H1 (cell line): ENCODE measurements around the gene CSF3R. TPM values are rescaled to one million over a fixed set of nuclear protein-coding genes. Genes with fewer than 3 reads are reported as not detected.

Experiments
- CREB1 ChIP-seq: IDR thresholded peaks from 2 replicates; pipeline ENCODE4 v1.6.1; 2012; ENCODE audit warnings: inconsistent platforms
- SAP30 ChIP-seq: fragments of 300-600 bp; sonication (generic); IDR thresholded peaks from 2 replicates; pipeline ENCODE4 v1.7.1; 2012; ENCODE audit warnings: low read length, moderate library complexity, mild to moderate bottlenecking, inconsistent platforms; ENCODE audit not compliant: insufficient read depth, insufficient replicate concordance
- polyA plus RNA-seq, 7 experiments: library from polyadenylated mRNA; depleted of rRNA in 3 of 7; stranded (reverse) in 5 of 7; unstranded in 2 of 7; fragments of >200 nt in 5 of 7; fragments of 200-250 nt in 2 of 7; gene quantifications; 1 replicate in 5 of 7; 2 replicates in 1 of 7; 4 replicates in 1 of 7; pipeline versions ENCODE4 v1.2.1 to v1.2.3, GENCODE V29; 2011 to 2013; ENCODE audit warnings: missing spikeins in 2 of 7, mixed read lengths in 2 of 7
- total RNA-seq: library from RNA; stranded (reverse); fragmentation: NEBNext Ultra II Directional; extraction: Animal tissue kit (Norgen Biotek cat#: 25700); gene quantifications from 2 replicates; pipeline ENCODE4 v1.2.1, GENCODE V29; 2021
- TF ChIP-seq, protein P1 (sequence below): IDR thresholded peaks from 2 replicates; pipeline ENCODE4 v1.6.1; 2012; ENCODE audit warnings: inconsistent platforms
- TF ChIP-seq, protein P2 (sequence below): IDR thresholded peaks from 2 replicates; pipeline ENCODE4 v1.6.1; 2011; ENCODE audit warnings: low read depth, mild to moderate bottlenecking, low read length; ENCODE audit not compliant: insufficient read depth

CSF3R gene
- total and polyA plus RNA-seq, 2 of the 8 experiments (the other 6 are each of a cell fraction or from before 2014, with no cell fraction given) = not detected

DNA sequence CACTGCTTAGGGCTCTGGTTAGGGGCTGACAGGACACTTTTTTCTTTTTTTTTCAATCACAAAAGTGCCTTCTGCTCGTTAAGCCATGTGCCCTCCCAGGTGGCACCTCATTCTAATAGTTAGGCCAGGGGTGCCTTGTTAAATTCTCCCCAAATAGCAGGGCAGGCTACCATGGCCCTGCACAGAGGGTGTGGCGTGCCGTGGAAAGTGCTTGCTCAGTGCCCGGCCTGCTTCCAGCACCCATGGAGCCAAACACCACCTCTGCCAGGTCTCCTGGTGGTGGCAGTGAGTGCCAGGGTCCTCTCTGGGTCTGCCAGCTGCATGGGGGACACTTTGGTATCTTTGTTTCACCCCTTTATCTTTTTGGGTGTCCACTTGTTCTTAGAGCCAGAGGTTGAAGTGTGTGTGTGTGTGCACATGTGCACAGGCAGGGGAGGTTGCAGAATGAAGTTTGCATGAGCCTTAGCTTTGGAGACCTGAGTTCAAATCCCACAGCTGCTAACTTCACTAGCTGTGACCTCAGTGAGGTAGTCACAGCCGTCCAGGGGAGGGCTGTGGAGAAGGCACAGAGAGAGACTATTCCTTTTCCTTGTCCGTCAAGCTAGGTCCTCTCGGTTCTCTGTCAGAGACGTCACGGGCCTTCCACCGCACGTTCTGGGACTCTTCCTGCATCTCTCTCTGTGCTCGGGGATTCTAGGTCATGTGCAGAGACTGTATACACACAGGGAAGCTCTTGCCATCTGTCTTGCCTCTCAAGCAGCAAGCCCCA is 39.9 kb upstream of the CSF3R start (continued):
- TF ChIP-seq, protein P1, sequence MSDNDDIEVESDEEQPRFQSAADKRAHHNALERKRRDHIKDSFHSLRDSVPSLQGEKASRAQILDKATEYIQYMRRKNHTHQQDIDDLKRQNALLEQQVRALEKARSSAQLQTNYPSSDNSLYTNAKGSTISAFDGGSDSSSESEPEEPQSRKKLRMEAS = no peak
- TF ChIP-seq CREB1 (no peak), SAP30 (no peak)
- TF ChIP-seq, protein P2, sequence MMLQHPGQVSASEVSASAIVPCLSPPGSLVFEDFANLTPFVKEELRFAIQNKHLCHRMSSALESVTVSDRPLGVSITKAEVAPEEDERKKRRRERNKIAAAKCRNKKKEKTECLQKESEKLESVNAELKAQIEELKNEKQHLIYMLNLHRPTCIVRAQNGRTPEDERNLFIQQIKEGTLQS = no peak
- TF ChIP-seq, all 59 proteins: peak for 0
